Fibroblast of gingiva (primary cell): Measurements from ENCODE around the gene STOML2.
A peak's percentile ranks its signal among the peaks of the same experiment; 100 is the strongest.

ENCODE experiments used
- DNase-seq: peaks from one replicate; pipeline ENCODE4 v3.0.0-alpha.2; 2011; ENCODE audit warnings: low read depth

The STOML2 gene

DNA sequence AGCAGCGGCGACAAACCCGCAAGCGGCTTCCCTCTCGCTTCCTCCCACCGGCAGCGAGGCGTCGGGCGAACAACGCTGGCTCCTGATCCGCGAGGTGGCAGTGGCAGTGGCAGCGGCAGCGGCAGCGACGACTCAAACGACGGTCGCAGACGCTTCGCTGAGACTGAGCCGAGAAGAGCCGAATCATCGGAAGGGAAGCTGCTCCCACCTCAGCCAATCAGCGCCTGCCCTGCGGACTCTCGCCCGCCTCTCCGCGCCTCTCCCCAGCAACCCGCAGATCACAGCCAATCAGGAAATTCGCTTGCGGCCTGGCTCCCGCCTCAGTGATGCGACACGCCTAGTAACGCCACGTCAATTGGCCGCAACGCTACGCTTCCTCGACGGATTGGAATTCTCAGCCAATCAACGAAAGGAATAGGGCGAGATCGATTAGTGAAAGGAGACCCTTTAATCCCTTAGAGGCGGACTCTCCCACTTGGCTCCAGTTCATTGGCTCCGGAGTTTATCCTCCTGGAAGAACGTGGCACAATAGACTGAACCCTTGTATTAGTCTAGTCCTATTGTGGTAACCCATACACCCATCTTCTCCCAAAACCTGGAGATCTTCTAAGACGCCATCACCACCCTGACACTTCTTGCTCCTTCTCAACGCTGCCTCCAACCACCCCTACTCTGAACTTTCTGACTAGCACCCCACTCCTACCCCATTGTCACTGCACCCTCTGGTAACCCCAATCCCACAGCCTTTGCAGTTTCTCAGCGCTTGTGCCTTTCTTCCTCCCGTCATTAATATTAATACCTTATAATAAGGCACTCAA lies 30.3 kb downstream of the STOML2 start, which contains the start of gene VCP:
Gene VCP (minus strand): TSS at position 165 of the 818 bp plus-strand sequence. CDS start 272 bp downstream, outside the sequence.
- DNase-seq = peak; percentile 99

DNA sequence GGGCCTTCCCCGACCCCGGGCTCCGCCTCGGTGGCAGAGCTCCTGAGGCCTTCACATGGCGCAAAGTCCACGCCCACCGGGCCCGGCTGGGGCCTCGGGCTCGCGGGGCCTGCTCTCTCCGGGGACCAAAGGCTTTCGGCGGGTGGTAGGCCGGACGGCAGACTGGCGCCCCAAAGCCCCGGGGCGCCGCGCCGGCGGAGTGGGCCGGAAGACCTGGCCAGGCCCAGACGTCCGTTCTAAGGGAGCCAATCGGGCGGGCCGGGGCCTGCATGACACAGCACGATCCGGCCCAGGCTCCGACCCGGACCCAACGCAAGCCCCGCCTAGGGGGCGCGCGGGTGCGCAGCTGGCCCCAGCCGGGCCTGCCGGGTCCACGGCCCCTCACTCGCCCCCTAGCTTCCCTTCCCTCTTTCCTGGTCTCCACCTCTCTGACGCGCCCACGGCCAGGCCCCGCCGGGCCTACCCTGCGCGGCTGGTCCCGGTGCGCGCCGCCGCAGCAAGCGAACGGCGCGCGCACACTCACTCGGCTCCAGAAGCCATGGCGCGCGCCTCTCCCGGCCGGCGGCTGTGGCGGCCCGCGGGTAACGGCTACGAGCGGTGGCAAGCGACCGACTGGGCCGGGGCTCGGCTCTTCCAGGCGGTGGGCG lies 31.0 kb downstream of the STOML2 start:
- DNase-seq = peak; percentile 83

DNA sequence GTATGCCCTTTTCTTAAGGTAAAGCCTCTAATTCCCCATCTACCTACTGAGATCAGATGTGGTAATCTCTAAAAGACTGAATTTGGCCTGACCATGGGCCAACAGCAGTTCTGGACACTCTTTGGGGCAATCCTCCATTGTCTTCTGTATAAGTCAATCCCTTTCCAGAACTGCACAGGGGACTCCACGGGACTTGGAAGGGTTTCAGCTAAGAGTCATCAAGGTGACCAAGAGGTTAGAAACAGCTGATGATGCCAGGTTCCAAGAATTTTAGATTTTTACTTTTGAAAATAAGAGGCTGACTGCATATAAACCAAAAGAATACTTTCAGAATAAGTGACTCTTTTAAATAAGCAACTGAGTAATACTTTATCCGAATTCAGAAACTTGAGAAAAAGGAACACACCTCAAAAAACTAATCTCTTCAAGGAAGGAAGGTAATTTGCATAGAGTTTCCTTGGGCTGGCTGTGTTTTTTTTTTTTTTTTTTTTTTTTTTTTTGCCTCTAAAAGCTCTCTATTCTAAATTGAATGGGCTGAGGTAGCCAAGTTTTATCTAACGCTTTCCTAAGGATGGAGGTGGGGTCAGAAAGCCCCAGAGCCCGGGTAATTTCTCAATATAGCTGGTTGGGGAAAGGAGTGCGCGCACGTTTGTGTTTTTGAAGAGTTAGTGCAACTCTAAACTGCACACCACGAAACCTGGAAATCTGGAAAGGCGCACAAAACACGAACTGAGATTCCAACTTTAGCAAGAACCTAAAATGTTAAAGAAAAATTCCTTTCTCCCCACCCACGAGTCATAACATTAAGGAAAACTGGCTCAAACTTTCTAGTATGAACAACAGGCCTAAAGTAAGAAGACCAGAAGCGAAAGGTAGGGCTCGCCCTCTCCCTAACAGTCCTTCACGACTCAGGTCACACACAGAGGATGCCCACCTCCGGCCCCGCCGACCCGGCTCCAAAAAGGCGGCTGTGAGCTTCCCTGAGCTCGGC lies 31.8 kb downstream of the STOML2 start:
- no peak for DNase-seq

- DNase-seq = no peak
These were observed 33.9 kb downstream of the STOML2 start for GRCh38 chr9:35069020-35069419.

DNA sequence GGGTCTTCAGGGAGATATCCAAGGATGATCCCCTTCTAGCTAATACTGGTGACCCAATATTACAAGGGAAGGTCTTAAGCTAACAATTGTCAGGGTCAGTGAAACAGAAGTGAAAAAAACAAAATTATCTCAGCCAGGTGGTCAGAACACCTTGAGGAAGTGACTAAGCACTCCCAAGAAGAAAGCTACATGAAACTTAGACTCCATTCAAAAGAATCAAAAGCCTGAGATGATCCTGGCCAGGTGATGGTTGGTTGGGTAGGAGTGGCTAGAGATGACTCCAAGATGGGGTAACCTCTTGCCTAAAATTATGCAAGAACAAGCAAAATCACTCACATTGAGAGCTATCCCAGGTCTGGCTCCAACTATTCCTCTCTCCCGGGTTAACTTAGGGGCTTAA lies 35.9 kb downstream of the STOML2 start:
- no peak for DNase-seq

DNA sequence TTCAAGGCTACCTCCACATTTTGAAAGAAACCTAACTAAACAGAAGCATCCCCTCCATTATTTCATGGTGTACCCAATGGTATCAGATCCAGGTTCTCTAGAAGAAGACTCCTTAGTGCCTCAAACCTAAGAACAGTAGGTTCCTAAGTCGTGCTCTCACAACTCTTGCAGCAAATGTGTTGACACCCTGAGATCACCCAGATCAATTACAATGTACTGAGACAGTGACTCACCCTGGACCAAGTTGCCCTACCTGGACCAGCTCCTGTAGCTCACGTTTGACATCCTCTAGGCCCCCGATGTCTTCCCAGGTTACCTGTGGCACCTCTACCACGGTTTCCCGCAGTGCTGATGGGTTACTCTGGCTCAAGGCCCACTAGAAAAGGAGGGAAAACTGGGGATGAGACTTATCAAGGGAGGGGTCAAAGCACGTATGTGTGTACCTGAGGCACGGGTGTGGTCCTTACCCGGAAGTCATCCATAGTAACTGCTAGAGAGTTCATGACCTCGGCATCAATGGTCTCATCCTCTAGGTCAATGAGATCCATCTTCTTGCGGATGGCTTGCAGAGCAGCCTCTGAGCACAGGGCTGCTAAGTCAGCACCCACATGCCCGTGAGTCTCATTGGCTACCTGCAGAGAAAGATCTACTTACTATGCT lies 42.3 kb downstream of the STOML2 start:
- no peak for DNase-seq

DNA sequence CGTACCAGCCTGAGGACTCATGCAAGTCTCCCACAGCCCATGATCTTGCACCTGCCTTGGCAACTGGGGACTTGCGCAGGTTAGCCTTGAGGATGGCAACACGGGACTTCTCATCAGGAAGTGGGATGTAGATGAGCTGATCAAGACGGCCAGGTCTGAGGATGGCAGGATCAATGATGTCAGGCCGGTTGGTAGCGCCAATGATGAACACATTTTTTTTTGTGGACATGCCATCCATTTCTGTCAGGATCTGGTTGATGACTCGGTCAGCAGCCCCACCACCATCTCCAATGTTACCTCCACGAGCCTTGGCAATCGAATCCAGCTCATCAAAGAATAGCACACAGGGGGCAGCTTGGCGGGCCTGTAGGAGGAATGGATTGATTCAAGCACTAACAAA lies 43.5 kb downstream of the STOML2 start:
- DNase-seq = no peak

- no peak for DNase-seq
These were observed 45.7 kb downstream of the STOML2 start for GRCh38 chr9:35057271-35057620.

- no peak for DNase-seq
These were observed 46.2 kb downstream of the STOML2 start for GRCh38 chr9:35056571-35057270.

DNA sequence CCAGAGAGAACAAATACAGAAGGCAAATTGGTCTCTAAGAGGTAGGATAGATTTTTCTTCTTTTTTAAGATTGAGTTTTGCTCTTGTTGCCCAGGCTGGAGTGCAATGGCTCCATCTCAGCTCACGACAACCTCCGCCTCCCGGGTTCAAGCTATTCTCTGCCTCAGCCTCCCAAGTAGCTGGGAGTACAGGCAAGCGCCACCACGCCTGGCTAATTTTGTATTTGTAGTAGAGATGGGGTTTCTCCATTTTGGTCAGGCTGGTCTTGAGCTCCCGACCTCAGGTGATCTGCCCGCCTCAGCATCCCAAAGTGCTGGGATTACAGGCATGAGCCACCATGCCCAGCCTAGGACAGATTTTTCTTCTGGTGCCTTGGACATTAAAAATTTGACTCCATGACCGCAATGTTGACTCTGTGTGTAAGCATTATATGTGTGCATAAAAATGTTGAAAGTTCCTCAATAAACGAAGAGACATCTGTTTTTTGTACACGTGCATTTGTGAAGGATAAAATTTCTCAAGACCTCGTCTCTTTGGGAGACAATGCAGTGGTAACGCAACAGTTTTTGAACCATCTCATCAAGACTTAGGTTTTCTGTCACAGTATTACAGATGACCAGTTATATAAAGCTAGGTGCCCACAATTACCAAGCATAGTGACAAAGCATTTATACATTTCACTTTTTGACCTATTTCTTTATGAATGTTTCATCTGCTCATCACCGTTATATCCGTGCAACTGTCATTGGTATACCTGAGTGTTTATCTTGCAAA lies 47.9 kb downstream of the STOML2 start:
- DNase-seq = no peak

DNA sequence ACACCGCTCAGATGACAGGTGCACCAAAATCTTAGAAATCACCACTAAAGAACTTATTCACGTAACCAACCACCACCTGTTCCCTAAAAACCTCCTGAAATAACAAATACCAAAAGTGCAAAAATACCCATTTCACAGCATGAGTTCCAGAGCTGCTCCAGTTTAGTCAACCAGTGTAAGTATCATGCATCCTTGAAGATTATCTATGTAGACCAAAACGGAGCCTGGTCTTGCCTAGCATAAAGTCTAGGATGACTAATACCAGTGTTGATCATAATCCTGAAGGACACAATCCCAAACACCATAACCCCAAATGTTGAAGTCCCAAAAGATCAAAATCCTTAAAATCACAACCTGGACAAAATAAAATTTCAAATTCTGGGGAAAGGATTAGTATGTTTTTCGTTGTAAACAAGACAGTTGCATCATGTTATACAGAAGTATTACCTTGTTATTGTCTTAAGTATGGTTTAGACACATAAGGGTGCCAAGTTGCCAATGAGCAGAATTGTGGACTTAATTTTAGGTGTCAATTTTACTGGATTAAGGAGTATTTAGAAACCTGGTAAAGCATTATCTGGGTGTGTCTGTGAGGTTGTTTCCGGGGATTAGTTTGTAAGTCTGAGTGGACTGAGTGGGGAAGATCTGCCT lies 48.6 kb downstream of the STOML2 start:
- no peak for DNase-seq

DNA sequence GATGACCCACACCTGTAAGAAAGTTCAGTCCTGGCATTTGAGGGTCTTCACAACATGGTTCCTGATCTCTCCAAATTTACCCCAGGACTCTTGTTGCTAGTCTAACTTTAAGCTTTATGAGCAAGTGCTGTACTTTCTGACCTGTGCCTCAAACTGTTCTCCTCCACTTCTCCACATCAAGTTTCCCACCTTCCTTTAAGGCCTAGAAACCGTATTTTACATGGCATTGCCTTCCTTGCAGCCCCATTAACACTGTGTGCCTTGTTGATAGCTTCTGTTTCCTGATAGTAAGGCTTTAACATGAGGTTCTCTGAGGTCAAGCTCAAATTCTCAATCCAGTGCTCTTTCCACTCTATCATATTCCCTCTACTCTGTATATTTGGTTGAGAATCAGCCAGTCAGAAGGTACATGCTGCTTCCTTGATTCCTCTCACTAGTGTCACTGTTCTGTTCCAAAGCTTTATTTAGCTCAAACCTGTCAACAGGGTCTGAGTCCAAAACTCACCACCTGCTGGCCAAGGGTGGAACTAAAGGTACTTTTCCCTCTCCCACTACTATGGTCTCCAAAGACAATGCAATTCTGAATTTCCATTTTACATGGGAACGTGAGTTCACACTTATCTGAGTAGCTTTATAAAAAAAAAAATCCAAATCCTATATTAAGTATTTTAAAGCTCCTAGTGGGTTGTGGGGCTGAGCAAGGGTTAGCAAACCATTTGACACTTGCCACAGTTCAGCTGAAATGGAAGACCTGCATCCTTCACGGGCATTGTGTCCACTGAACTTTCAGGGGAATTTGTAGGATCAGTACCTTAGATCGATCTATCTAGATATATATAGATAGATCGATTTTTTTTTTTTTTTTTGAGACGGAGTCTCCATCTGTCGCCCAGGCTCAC lies 51.6 kb downstream of the STOML2 start:
- peak; percentile 29 for DNase-seq
